Ectodermal cell (in vitro differentiated cells): Measurements from ENCODE around the gene GLB1L3.

Experiments used
- H3K27ac ChIP-seq: 2 replicates; pipeline ENCODE4 v1.7.0; 2013; ENCODE audit warnings: mild to moderate bottlenecking, low read depth, low read length; ENCODE audit not compliant: insufficient read depth, poor library complexity, severe bottlenecking
- H3K27me3 ChIP-seq: 2 replicates; pipeline ENCODE4 v1.7.0; 2013; ENCODE audit warnings: mild to moderate bottlenecking, low read length; ENCODE audit not compliant: insufficient read depth, control insufficient read depth, poor library complexity, severe bottlenecking
- H3K36me3 ChIP-seq: one replicate; pipeline ENCODE4 v1.7.0; 2013; ENCODE audit warnings: low read length; ENCODE audit not compliant: control insufficient read depth, insufficient read depth
- H3K4me1 ChIP-seq: one replicate; pipeline ENCODE4 v1.7.0; 2013; ENCODE audit warnings: low read length; ENCODE audit not compliant: control insufficient read depth, insufficient read depth
- H3K4me3 ChIP-seq: 2 replicates; pipeline ENCODE4 v1.7.0; 2013; ENCODE audit warnings: low read depth, low read length, control low read depth; ENCODE audit not compliant: insufficient read depth
- H3K9me3 ChIP-seq: 2 replicates; pipeline ENCODE4 v1.7.0; 2013; ENCODE audit warnings: mild to moderate bottlenecking, low read length, moderate library complexity; ENCODE audit not compliant: control insufficient read depth
- WGBS, 2 experiments: methylation state at CpG; one replicate each; pipeline ENCODE4 v1.1.7; 2013; ENCODE audit warnings: missing lambda C conversion rate in 2 of 2; 5-methylcytosine and 5-hydroxymethylcytosine counted together

The GLB1L3 gene

DNA sequence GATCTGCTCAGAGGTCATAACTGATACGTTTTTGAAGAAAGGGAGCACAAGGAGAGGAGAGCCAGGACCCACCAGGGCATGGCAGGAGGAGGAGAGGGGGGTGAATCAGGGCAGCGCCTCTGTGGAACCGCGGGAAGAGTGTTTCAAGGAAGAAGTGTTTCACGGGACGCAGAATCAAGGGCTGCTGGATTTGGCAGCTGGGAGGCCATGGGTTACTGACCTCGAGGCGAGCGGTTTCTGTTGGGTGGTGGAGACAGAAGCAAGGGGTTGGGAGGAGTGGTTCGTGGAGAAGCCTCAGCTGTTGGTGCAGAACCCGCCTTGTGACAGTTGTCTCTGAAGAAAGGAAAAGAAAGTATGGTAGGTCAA, 38.6 kb upstream of the GLB1L3 start:
- WGBS, 2 experiments = 94 to 95% methylated on average over 11 of the region's 11 CpGs
- no peaks in the 10 kb centered on the region for H3K4me1 ChIP-seq
- H3K27me3 ChIP-seq = no peaks in the 10 kb centered on the region
- H3K9me3 ChIP-seq = no peaks in the 10 kb centered on the region
- no peak overlapping the region for H3K27ac ChIP-seq
- no peaks in the 10 kb centered on the region for H3K36me3 ChIP-seq
- no peak overlapping the region for H3K4me3 ChIP-seq

DNA sequence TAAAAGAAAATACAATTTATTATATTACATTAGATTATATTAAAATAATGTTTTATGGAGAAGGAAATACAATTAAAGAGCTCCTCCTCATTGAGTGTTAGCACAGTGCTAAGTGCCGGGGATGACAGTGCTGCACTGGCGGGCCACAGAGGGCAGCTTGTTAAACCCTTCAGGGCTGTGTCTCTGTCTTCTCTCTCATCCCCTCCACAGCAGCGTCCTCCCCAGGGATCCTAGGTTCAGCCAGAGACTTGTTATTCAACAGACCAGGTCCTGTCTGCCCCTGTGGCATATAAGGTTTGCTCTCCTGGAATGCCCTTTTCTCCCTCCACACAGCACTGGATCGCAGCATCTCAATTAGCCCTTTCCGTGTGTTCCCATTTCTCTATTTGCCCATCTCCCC, 37.2 kb upstream of the GLB1L3 start:
- H3K4me3 ChIP-seq = no peak overlapping the region
- H3K4me1 ChIP-seq = no peaks in the 10 kb centered on the region
- 93 to 95% methylated on average over 5 of the region's 5 CpGs for WGBS, 2 experiments
- no peaks in the 10 kb centered on the region for H3K36me3 ChIP-seq
- no peak overlapping the region for H3K27ac ChIP-seq
- H3K27me3 ChIP-seq = no peaks in the 10 kb centered on the region
- no peaks in the 10 kb centered on the region for H3K9me3 ChIP-seq

DNA sequence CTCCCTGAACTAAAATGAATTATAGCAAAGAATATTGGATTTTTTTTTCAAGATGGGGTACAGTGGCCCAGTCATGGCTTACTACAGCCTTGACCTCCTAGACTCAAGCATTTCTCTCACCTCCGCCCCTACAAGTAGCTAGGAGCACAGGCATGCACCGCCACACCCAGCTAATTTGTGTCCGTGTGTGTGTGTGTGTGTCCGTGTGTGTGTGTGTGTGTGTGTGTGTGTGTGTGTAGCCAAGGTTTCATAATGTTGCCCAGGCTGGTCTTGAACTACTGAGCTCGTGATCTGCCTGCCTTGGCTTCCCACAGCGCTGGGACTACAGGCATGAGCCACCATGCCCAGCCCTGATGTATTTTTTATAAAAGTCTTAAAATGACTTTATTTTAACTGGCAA, 35.6 kb upstream of the GLB1L3 start:
- H3K27ac ChIP-seq = no peak overlapping the region
- no peaks in the 10 kb centered on the region for H3K9me3 ChIP-seq
- no peak overlapping the region for H3K4me3 ChIP-seq
- no peaks in the 10 kb centered on the region for H3K4me1 ChIP-seq
- WGBS, 2 experiments = 75 to 77% methylated on average over 6 of the region's 6 CpGs
- no peaks in the 10 kb centered on the region for H3K36me3 ChIP-seq
- H3K27me3 ChIP-seq = no peaks in the 10 kb centered on the region

DNA sequence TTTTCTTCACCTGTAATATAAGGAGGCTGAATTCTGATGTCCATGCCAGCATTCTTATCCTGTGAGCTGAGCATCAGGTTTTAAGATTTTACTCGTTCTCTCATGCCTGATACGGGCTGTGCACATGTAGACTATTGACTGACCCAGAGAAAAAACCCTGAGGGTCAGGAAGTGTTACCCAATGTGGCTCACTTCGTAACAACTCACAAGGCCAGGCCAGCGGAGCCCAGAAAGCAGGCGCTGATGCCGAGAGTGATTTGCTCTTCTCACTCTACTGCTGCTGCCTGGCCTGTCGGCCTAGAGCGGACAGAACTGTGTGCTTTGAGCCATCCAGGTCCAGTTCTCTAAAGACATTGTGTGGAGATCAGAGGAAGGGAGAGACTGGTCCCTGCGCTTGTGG, 33.8 kb upstream of the GLB1L3 start:
- WGBS, 2 experiments = 91 to 92% methylated on average over 8 to 9 of the region's 9 CpGs
- Histone ChIP-seq H3K27ac (no peak overlapping the region), H3K4me3 (no peak overlapping the region), H3K36me3 (peaks cover 4% of the 10 kb centered on the region), H3K27me3 (no peaks in the 10 kb centered on the region), H3K4me1 (no peaks in the 10 kb centered on the region), H3K9me3 (no peaks in the 10 kb centered on the region)

DNA sequence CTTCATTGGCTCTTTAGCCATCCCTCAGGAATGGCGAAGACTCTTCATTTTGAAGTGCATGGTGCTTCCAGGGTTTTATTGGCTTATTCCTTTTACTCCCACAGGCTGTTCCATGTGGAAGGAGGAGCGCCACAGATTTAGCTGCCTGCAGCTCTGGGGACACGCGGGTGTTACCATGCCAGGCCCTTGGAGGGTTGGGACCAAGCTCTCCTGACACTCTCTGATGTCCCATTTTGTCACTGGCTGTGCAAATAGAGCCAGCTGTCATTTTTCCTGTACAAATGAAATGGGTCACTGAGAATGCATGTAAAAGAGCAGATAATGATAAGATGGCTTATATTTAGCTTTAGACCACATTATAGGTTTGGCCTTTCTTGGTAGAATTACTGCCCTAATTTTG, 32.3 kb upstream of the GLB1L3 start:
- Histone ChIP-seq H3K9me3 (no peaks in the 10 kb centered on the region), H3K27ac (no peak overlapping the region), H3K27me3 (no peaks in the 10 kb centered on the region), H3K4me3 (no peak overlapping the region), H3K4me1 (no peaks in the 10 kb centered on the region), H3K36me3 (peaks cover 18% of the 10 kb centered on the region)
- 91 to 95% methylated on average over 4 of the region's 4 CpGs for WGBS, 2 experiments

DNA sequence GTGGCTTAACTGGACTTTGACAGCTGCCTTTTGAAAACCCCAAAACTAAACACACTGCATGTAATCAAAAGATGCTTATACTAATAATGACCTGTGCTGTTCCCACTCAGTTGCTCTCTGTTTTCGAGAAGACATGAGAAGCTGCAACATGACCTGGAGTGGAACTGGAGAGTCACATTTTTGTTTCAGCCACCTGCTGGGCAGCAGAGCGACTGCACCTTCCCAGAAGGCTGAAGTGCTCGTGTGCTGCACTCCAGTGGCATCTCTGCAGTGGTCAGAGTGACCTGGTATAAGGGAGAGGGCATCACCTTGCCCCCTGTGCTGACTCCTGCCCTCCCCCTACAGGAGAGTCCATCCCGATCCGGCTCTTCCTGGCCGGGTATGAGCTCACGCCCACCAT, 31.6 kb upstream of the GLB1L3 start:
- WGBS, 2 experiments = 68 to 79% methylated on average over 7 of the region's 7 CpGs
- Histone ChIP-seq H3K27ac (no peak overlapping the region), H3K36me3 (peaks cover 25% of the 10 kb centered on the region), H3K4me1 (no peaks in the 10 kb centered on the region), H3K27me3 (no peaks in the 10 kb centered on the region), H3K9me3 (no peaks in the 10 kb centered on the region), H3K4me3 (no peak overlapping the region)

DNA sequence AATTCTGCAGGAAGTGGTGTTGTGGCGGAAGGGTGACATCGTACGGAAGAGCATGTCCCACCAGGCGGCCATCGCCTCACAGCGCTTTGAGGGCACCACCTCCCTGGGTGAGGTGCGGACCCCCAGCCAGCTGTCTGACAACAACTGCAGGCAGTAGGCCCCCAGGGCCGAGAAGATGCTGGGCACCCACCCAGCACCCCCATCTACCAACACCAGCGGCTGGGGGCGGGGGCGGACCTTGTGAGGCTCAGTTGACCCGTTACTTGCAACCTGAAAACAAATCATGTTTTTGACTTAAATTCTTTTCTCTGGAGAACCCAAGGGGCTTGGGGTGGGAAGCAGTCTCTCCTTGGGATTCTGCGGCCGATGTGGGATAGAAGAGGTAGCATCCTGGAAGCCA, 30.7 kb upstream of the GLB1L3 start:
- H3K9me3 ChIP-seq = no peaks in the 10 kb centered on the region
- H3K27ac ChIP-seq = no peak overlapping the region
- H3K4me1 ChIP-seq = no peaks in the 10 kb centered on the region
- no peaks in the 10 kb centered on the region for H3K27me3 ChIP-seq
- peaks cover 30% of the 10 kb centered on the region for H3K36me3 ChIP-seq
- no peak overlapping the region for H3K4me3 ChIP-seq
- 94 to 97% methylated on average over 14 of the region's 14 CpGs for WGBS, 2 experiments

DNA sequence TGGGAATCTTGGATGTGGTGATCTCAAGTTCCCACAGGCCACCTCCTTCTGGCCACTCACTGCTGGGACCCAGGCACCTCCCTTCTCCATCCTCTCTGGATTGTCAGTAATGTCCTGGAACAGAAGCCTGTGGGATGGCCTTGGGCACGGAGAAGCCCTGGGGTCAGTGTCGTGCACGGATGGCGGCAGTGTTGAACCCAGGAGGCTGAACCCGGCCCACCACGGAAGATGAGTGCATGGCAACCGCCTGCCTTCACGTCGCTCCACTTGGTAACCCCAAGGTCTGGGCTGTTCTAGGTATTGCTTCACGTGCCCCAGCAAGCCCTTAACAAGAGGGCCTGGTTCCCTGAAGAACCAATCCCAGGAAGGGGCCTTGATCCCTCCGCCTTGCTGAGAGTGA, 30.1 kb upstream of the GLB1L3 start:
- no peaks in the 10 kb centered on the region for H3K9me3 ChIP-seq
- no peak overlapping the region for H3K27ac ChIP-seq
- no peaks in the 10 kb centered on the region for H3K27me3 ChIP-seq
- no peaks in the 10 kb centered on the region for H3K4me1 ChIP-seq
- no peak overlapping the region for H3K4me3 ChIP-seq
- WGBS, 2 experiments = 90 to 91% methylated on average over 11 of the region's 11 CpGs
- H3K36me3 ChIP-seq = peaks cover 36% of the 10 kb centered on the region

DNA sequence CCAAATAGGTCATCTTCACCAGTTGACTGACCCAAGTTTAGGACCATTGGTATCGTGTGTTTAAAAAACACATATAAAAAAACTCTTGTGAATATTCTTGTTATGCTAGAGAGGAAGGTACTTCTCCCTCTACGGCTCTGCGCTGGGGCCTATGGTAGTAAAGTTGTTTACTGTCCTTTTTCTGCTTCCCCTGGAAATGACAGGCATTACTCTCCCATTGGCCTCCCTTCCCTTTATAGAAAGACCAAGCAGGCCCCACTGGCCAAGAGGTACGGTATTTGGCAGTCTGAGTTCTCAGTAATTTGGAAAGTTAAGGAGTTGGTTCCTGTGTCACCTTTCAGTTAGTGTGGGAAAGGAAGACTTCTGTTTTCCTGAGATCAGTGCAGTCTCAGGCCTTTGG, 29.5 kb upstream of the GLB1L3 start:
- H3K27ac ChIP-seq = no peak overlapping the region
- H3K9me3 ChIP-seq = no peaks in the 10 kb centered on the region
- H3K4me1 ChIP-seq = no peaks in the 10 kb centered on the region
- no peak overlapping the region for H3K4me3 ChIP-seq
- peaks cover 36% of the 10 kb centered on the region for H3K36me3 ChIP-seq
- H3K27me3 ChIP-seq = no peaks in the 10 kb centered on the region
- WGBS, 2 experiments = 83 to 94% methylated on average over 1 to 4 of the region's 4 CpGs

DNA sequence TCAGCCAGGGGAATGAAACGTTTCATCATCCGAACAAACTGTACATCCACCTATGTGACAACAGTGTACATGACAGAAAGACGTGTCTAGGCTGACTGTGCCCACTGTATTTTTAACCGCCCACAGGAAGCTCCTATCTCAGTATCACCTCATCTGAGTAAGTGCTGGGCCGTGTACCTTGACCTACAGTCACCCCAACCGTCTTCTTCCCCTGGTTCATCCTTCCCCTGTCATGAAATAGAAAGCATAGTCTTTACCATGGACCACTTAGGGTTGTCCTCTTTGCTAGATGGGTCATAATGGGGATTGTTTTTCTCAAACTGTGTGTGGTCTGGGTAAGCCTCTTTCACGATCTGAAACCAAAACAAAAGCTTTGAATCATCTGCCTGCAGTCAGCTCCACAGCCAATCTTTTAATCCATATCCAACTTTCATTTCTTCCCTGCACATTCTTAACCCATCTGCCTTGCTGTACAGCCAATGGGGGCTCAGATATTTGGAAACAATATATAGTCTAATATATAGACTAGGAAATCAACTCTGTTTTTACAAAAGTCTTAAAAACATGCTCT, 27.2 kb upstream of the GLB1L3 start:
- WGBS, 2 experiments = 93 to 95% methylated on average over 7 of the region's 7 CpGs
- H3K4me1 ChIP-seq = peaks cover under 1% of the 10 kb centered on the region
- peaks cover 36% of the 10 kb centered on the region for H3K36me3 ChIP-seq
- H3K27me3 ChIP-seq = no peaks in the 10 kb centered on the region
- no peak overlapping the region for H3K4me3 ChIP-seq
- H3K27ac ChIP-seq = no peak overlapping the region
- no peaks in the 10 kb centered on the region for H3K9me3 ChIP-seq

DNA sequence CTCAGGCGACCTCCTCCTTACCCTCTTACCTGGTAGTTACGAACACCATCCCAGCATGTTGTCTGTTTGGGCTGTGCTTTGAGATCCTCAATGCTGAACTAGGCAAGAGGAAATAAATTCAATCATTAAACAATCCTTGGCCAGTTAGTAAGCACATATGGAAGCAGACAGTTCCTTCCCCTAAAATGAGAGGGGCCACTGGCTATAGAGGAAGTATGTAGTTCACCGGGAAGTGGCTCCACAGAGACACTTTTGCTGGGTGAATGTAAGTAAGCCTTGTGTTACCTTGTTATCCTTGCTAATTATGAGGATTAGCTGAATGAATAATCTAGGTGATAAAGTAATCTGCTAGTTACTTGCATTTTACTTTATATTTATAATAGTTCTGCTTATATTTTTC, 25.9 kb upstream of the GLB1L3 start:
- H3K27ac ChIP-seq = no peak overlapping the region

More for the DNA sequence above, 25.9 kb upstream of the GLB1L3 start:
- Histone ChIP-seq H3K4me3 (no peak overlapping the region), H3K4me1 (peaks cover 9% of the 10 kb centered on the region), H3K36me3 (peaks cover 36% of the 10 kb centered on the region), H3K9me3 (no peaks in the 10 kb centered on the region), H3K27me3 (no peaks in the 10 kb centered on the region)
- 94 to 97% methylated on average over 3 of the region's 3 CpGs for WGBS, 2 experiments
